Activated B cell treated with CpG ODN at 0.5 μM for 24 hours (primary cell): ENCODE data around the gene SRCAP. TPM values are rescaled to one million over a fixed set of nuclear protein-coding genes. Genes with fewer than 3 reads are reported as not detected.

Experiments used
- ATAC-seq: fragments of 200-7000 bp; cut with Tn5 transposase; one replicate; pipeline ENCODE4 v1.10.0; 2021; ENCODE audit warnings: low read depth, mild to moderate bottlenecking, moderate library complexity
- CTCF ChIA-PET: fragments of 350-600 bp; sonication (Branson Sonifier 250); formaldehyde crosslinking; loops from one replicate; lab custom pipeline; 2021; ENCODE audit warnings: antibody characterized with exemption; lab: Charles Lee
- POLR2A ChIA-PET: fragments of 350-600 bp; sonication (Branson Sonifier 250); formaldehyde crosslinking; loops from one replicate; lab custom pipeline; 2021; ENCODE audit warnings: antibody characterized with exemption; lab: Charles Lee
- DNase-seq: peaks from one replicate; pipeline ENCODE4 v3.0.0; 2022
- H3K27ac Mint-ChIP-seq: one replicate; pipeline ENCODE4 v1.8.0; 2020; ENCODE audit warnings: mixed read lengths
- H3K27me3 Mint-ChIP-seq: one replicate; pipeline ENCODE4 v1.8.0; 2021; ENCODE audit warnings: mixed read lengths
- H3K36me3 Mint-ChIP-seq: one replicate; pipeline ENCODE4 v1.8.0; 2021; ENCODE audit warnings: low read depth, mixed read lengths
- H3K4me1 Mint-ChIP-seq: one replicate; pipeline ENCODE4 v1.8.0; 2021; ENCODE audit warnings: mixed read lengths
- H3K4me3 Mint-ChIP-seq: one replicate; pipeline ENCODE4 v1.8.0; 2020; ENCODE audit warnings: mild to moderate bottlenecking, mixed read lengths
- H3K9me3 Mint-ChIP-seq: one replicate; pipeline ENCODE4 v1.8.0; 2020; ENCODE audit warnings: mixed read lengths
- CTCF ChIP-seq: fragments of 200-600 bp; IDR thresholded peaks from one replicate; pipeline ENCODE4 v1.8.0; 2022; ENCODE audit warnings: antibody characterized with exemption, mild to moderate bottlenecking
- intact Hi-C: fragments of 100-400 bp; cut with micrococcal nuclease; formaldehyde crosslinking; loops from one replicate; pipeline ENCODE4 v1.15.1; 2024
- total RNA-seq: library from RNA; stranded (reverse); gene quantifications from 2 replicates; pipeline ENCODE4 v1.2.3, GENCODE V29; 2022

The SRCAP gene
- total RNA-seq, 1 donor from 2014 or later = 123 TPM

- intact Hi-C loops = no loop called here
- CTCF ChIA-PET = no interaction called here
- DNase-seq = no peak
- Mint-ChIP-seq H3K9me3 (no peaks in the 10 kb centered on the region), H3K36me3 (peaks cover 19% of the 10 kb centered on the region), H3K4me1 (peaks cover 10% of the 10 kb centered on the region), H3K27ac (no peak overlapping the region), H3K27me3 (peaks cover 11% of the 10 kb centered on the region), H3K4me3 (no peak overlapping the region)
- ATAC-seq = no peak
- POLR2A ChIA-PET = interaction anchor here (1.0 kb wide), 1 partner anchor 25 kb away, joined by 3 read pairs; no protein-coding TSS in a partner anchor
- TF ChIP-seq CTCF = no peak
Observed at GRCh38 chr16:30780021-30780420, 81.0 kb downstream of the SRCAP start.

- no peak overlapping the region for H3K27ac Mint-ChIP-seq
- no peak overlapping the region for H3K4me3 Mint-ChIP-seq
- no peaks in the 10 kb centered on the region for H3K9me3 Mint-ChIP-seq
- intact Hi-C loops = no loop called here
- DNase-seq = no peak
- H3K36me3 Mint-ChIP-seq = peaks cover 19% of the 10 kb centered on the region
- no peak for TF ChIP-seq CTCF
- POLR2A ChIA-PET = interaction anchor here (1.0 kb wide), 1 partner anchor 24 kb away, joined by 3 read pairs; no protein-coding TSS in a partner anchor
- peaks cover 11% of the 10 kb centered on the region for H3K27me3 Mint-ChIP-seq
- CTCF ChIA-PET = no interaction called here
- no peak for ATAC-seq
- peaks cover 9% of the 10 kb centered on the region for H3K4me1 Mint-ChIP-seq
Observed at GRCh38 chr16:30780549-30780948, 81.6 kb downstream of the SRCAP start.

- DNase-seq = no peak
- peaks cover 12% of the 10 kb centered on the region for H3K4me1 Mint-ChIP-seq
Observed at GRCh38 chr16:30782486-30783279, 83.7 kb downstream of the SRCAP start.

GRCh38 chr16:30783280-30784109, 84.5 kb downstream of the SRCAP start:
- TF ChIP-seq CTCF = no peak

More at GRCh38 chr16:30782486-30783279, 83.7 kb downstream of the SRCAP start:
- TF ChIP-seq CTCF = no peak
- no peaks in the 10 kb centered on the region for H3K9me3 Mint-ChIP-seq
- CTCF ChIA-PET = interaction anchor here (1.2 kb wide), 1 partner anchor 62 kb away, joined by 3 read pairs; no protein-coding TSS in a partner anchor
- ATAC-seq = no peak
- intact Hi-C loops = no loop called here
- H3K27ac Mint-ChIP-seq = no peak overlapping the region
- peaks cover 19% of the 10 kb centered on the region for H3K36me3 Mint-ChIP-seq
- H3K27me3 Mint-ChIP-seq = peaks cover 6% of the 10 kb centered on the region
- H3K4me3 Mint-ChIP-seq = no peak overlapping the region
- POLR2A ChIA-PET = interaction anchor here (1.4 kb wide), 1 partner anchor 23 kb away, joined by 4 read pairs; no protein-coding TSS in a partner anchor

More at GRCh38 chr16:30783280-30784109, 84.5 kb downstream of the SRCAP start:
- H3K27me3 Mint-ChIP-seq = peaks cover 10% of the 10 kb centered on the region
- peaks cover 17% of the 10 kb centered on the region for H3K4me1 Mint-ChIP-seq
- no peak overlapping the region for H3K27ac Mint-ChIP-seq
- no peak for DNase-seq
- H3K9me3 Mint-ChIP-seq = no peaks in the 10 kb centered on the region
- H3K4me3 Mint-ChIP-seq = no peak overlapping the region
- no peak for ATAC-seq
- intact Hi-C loops = no loop called here
- CTCF ChIA-PET = no interaction called here
- POLR2A ChIA-PET = interaction anchor here (1.4 kb wide), 1 partner anchor 22 kb away, joined by 4 read pairs; no protein-coding TSS in a partner anchor
- H3K36me3 Mint-ChIP-seq = peaks cover 19% of the 10 kb centered on the region
